Heart right ventricle (tissue), 16 donors: Measurements from ENCODE around the gene TTC34. TPM values are rescaled to one million over a fixed set of nuclear protein-coding genes. Genes with fewer than 3 reads are reported as not detected.
A peak's percentile ranks its signal among the peaks of the same experiment; 100 is the strongest.

ENCODE experiments used
- ATAC-seq, 8 donors: fragments of 200-7000 bp; cut with Tn5 transposase; one replicate each; pipeline ENCODE4 v1.9.1; 2020; ENCODE audit warnings: mild to moderate bottlenecking in 8 of 8, moderate library complexity in 8 of 8, moderate number of reproducible peaks in 1 of 8
- DNase-seq, 2 donors: peaks; one replicate each; pipeline ENCODE4 v3.0.0-alpha.2; 2020
- H3K27ac ChIP-seq, 10 donors: fragments of 200-600 bp; sonication (generic) in 2 of 10; one replicate each; pipeline versions ENCODE4 v1.5.0 to v1.8.0; 2020 to 2022; ENCODE audit warnings: mild to moderate bottlenecking in 3 of 10
- H3K27me3 ChIP-seq, 7 donors: fragments of 200-600 bp; one replicate each; pipeline ENCODE4 v1.8.0; 2021 to 2022; ENCODE audit warnings: mild to moderate bottlenecking in 2 of 7
- H3K36me3 ChIP-seq, 9 donors: fragments of 200-600 bp; sonication (generic) in 1 of 9; one replicate each; pipeline versions ENCODE4 v1.5.0 to v1.8.0; 2020 to 2022; ENCODE audit warnings: mild to moderate bottlenecking in 2 of 9
- H3K4me1 ChIP-seq, 9 donors: fragments of 200-600 bp; sonication (generic) in 1 of 9; one replicate each; pipeline versions ENCODE4 v1.5.0 to v1.8.0; 2020 to 2022; ENCODE audit warnings: mild to moderate bottlenecking in 4 of 9
- H3K4me3 ChIP-seq, 10 donors: fragments of 200-600 bp; sonication (generic) in 2 of 10; one replicate each; pipeline versions ENCODE4 v1.5.0 to v1.8.0; 2020 to 2022; ENCODE audit warnings: mild to moderate bottlenecking in 7 of 10, moderate library complexity in 2 of 10
- H3K9me3 ChIP-seq, 11 donors: fragments of 200-600 bp in 10 of 11; sonication (generic) in 2 of 11; one replicate each; pipeline versions ENCODE4 v1.5.0 to v1.8.0; 2013 to 2022; ENCODE audit warnings: mild to moderate bottlenecking in 2 of 11, control low read depth in 1 of 11, moderate library complexity in 1 of 11
- WGBS, 2 donors: extraction: QIAGEN DNeasy Blood & Tissue Kit; methylation state at CpG; one replicate each; pipeline ENCODE4 v1.1.7; 2013; ENCODE audit warnings: inconsistent platforms in 1 of 2; 5-methylcytosine and 5-hydroxymethylcytosine counted together
- intact Hi-C, 10 donors: fragments of 100-400 bp; cut with DNase I; formaldehyde crosslinking; loops; one replicate each; pipeline versions ENCODE4 v1.11.1 to v1.14.2; 2022
- polyA plus RNA-seq, 2 donors: library from polyadenylated mRNA; stranded (reverse); fragments of 200-250 nt; gene quantifications; one replicate each; pipeline ENCODE4 v1.2.3, GENCODE V29; 2013
- total RNA-seq, 10 donors: library from RNA; stranded (reverse); fragmentation: NEBNext Ultra II Directional in 3 of 10; extraction: Animal tissue kit (Norgen Biotek cat#: 25700) in 3 of 10; gene quantifications; one replicate each; pipeline versions ENCODE4 v1.2.1 to v1.2.4, GENCODE V29; 2021 to 2023
- TF ChIP-seq, protein P1 (sequence below), 9 donors: fragments of 200-600 bp; sonication (generic) in 2 of 9; IDR thresholded peaks; one replicate each; pipeline versions ENCODE4 v1.5.0 to v1.8.0; 2021 to 2022; ENCODE audit warnings: antibody characterized with exemption in 9 of 9, mild to moderate bottlenecking in 5 of 9, moderate library complexity in 1 of 9
- donor health status: Arrhythmogenic right ventricular cardiomyopathy.
- donor health status: ischemic (EF 13 %, LVEDD 7.1; RV severe dilation, severe dysfunction).
- donor health status: healthy with polysubstance abuse.
- donor health status: DM: no; HTN: yes; CAD: no.
- donor health status: DM: no; HTN: no; CAD: no.
- donor health status: ischemic (EF 25% LVEDD 6.9; RV normal size, moderate dysfunction).
- donor health status: ischemic (EF 25% LVEDD 5.7; RV mildly dilated, moderate dysfunction).
- donor health status: healthy.
- donor health status: DM: yes; HTN: yes; CAD: no.
- donor health status: Ischemic cardiomyopathy.
- donor health status: ischemic (EF 35%, LVEDD 5.7; RV mildly dilated, moderate dysfunction).
- donor health status: nonischemic (EF 11% LVEDD 7.7; RV severe dilation, severe dysfunction).
- donor health status: DM: yes; HTN: yes; CAD: no.
- donor health status: PGD.
- donor health status: ischemic (EF 29% LVEDD 5.4; RV normal size, mild dysfunction).
- donor health status: nonischemic (EF 23%, LVEDD 6.1; RV moderate dilation, normal function).

TTC34 gene
- total and polyA plus RNA-seq, 12 donors, result 0.03 to 0.74 (median 0.42) TPM

DNA sequence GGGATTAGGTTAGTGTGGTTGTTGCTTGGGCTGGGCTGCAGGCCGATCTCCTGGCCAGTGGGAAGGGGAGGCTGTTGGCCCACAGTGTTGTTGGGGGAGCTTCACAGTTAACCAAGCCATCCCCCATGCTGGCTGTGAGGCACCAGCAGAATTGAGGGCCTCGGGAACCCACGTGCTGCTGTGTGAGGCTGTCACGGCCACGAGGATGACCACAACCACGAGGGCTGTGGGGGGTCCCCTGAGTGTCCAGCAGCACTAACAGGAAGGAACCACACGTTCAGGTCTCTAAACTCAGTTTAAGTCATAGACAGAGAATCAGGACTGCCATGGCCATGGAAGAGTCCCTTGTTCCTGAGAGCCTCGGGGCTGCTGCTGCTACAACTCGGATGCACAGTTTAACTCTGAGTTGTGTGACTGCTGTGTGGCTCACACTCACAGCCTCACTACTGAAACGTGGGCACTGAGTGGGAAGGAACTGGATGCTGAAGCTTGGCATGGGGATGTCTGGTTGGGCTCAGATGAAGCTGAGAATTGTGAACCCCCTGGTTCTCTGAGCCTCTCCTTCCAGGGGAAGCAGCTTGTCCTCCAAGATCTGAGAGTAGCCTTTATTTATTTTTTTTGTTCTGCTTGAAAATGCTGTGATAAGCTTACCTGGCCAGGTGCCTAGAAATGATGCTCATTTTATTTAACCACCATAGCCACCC lies 163.9 kb downstream of the TTC34 start:
- Histone ChIP-seq H3K36me3 (no peaks in the 10 kb centered on the region), H3K27me3 (peaks cover 5 to 23% (median 18%) of the 10 kb centered on the region in 7 donors), H3K27ac (no peak overlapping the region), H3K9me3 (peaks cover 0 to 17% (median 9%) of the 10 kb centered on the region in 11 donors), H3K4me3 (no peak overlapping the region), H3K4me1 (peaks cover 8 to 26% (median 22%) of the 10 kb centered on the region in 9 donors)
- intact Hi-C loops, result loop anchor here in 1 of 10 donors (5.0 kb wide), 1 partner anchor 45 kb away; no protein-coding TSS in a partner anchor
- 78 to 81% methylated on average over 10 of the region's 10 CpGs for WGBS, 2 donors
- no peak for DNase-seq
- TF ChIP-seq, protein P1, sequence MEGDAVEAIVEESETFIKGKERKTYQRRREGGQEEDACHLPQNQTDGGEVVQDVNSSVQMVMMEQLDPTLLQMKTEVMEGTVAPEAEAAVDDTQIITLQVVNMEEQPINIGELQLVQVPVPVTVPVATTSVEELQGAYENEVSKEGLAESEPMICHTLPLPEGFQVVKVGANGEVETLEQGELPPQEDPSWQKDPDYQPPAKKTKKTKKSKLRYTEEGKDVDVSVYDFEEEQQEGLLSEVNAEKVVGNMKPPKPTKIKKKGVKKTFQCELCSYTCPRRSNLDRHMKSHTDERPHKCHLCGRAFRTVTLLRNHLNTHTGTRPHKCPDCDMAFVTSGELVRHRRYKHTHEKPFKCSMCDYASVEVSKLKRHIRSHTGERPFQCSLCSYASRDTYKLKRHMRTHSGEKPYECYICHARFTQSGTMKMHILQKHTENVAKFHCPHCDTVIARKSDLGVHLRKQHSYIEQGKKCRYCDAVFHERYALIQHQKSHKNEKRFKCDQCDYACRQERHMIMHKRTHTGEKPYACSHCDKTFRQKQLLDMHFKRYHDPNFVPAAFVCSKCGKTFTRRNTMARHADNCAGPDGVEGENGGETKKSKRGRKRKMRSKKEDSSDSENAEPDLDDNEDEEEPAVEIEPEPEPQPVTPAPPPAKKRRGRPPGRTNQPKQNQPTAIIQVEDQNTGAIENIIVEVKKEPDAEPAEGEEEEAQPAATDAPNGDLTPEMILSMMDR (IDR thresholded peaks at IDR 0.05), result no peak
- no peak for ATAC-seq

GRCh38 chr1:2636733-2637132 lies 164.8 kb downstream of the TTC34 start:
- H3K27me3 ChIP-seq, result peaks cover 5 to 31% (median 27%) of the 10 kb centered on the region in 7 donors
- ATAC-seq (no peak), DNase-seq (no peak)
- no peaks in the 10 kb centered on the region for H3K36me3 ChIP-seq
- peaks cover 0 to 17% (median 9%) of the 10 kb centered on the region in 11 donors for H3K9me3 ChIP-seq
- intact Hi-C loops, result loop anchor here in 1 of 10 donors (5.0 kb wide), 1 partner anchor 44 kb away; no protein-coding TSS in a partner anchor
- TF ChIP-seq, protein P1 (IDR thresholded peaks at IDR 0.05), result no peak
- H3K4me3 ChIP-seq, result no peak overlapping the region
- peaks cover 2 to 17% (median 13%) of the 10 kb centered on the region in 9 donors for H3K4me1 ChIP-seq
- no peak overlapping the region for H3K27ac ChIP-seq
- 93% methylated on average over 7 of the region's 7 CpGs for WGBS, 2 donors

DNA sequence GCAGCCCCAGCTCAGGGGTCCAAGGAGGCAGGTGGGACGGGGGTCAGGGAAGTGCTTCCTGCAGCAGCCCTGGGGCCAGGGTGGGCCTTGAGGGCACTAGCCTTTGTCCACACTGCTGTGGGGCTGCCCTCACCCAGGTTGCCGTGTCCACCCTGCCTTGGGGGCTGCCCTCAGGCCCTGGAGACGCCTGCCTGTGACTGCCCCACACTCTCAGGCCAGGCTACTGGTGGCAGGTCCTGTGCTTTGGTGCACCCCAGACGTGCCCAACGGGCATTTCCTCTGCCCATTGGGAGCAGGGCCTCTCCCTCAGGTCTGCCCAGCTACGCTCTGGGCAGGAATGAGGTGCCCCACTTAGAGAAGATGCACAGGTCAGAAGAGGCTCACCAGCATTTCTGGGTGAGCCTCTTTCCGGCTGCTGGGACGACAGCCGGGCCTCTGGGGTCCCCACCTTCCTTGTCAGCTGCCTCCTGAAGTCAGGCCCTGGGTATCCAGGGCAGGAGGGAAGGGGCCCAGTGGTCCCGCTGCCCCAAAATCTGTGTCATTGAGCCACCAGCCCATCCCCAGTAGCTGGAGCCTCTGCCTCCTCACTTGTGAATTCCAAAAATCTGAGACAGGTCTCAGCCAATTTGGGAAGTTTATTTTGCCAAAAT lies 166.0 kb downstream of the TTC34 start:
- Histone ChIP-seq H3K4me3 (no peak overlapping the region), H3K27me3 (peaks cover 5 to 40% (median 34%) of the 10 kb centered on the region in 7 donors), H3K27ac (no peak overlapping the region), H3K4me1 (peaks cover 0 to 12% (median 10%) of the 10 kb centered on the region in 9 donors), H3K36me3 (no peaks in the 10 kb centered on the region), H3K9me3 (peaks cover 0 to 17% (median 9%) of the 10 kb centered on the region in 11 donors)
- intact Hi-C loops, result loop anchor here in 1 of 10 donors (5.0 kb wide), 1 partner anchor 43 kb away; no protein-coding TSS in a partner anchor
- WGBS, 2 donors, result 81 to 88% methylated on average over 10 of the region's 10 CpGs
- TF ChIP-seq, protein P1 (IDR thresholded peaks at IDR 0.05), result no peak
- no peak for DNase-seq
- no peak for ATAC-seq

DNA sequence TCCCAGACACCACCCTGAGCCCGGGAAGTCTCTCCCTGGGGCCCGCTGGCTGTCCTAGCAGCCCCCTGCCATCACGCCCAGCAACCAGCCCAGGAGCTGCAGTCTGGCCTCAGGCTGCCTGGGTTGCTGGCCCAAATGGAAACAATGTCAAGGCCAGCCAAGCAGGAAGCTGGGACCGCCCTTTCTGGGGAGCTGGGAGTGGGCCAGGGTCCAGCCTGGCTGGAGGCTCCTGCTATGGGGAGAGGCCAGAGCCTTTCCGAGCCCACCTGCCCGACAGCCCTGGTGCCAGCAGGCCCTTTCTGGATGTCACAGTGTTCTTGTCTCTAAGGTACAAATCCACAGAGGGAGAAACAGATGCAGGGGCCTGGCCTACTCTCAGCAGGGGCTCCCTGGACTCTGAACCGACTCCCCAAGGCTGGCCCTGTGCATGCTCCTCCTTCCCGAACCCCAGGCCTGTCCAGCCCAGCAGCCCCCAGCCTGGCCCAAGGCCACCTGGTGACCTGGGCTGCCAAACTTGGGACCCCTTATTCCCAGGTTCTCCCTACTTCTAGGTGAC lies 167.5 kb downstream of the TTC34 start:
- no peaks in the 10 kb centered on the region for H3K36me3 ChIP-seq
- ATAC-seq (peak in 3 of 8 donors; percentile 28 to 48 (median 39)), DNase-seq (no peak)
- H3K4me3 ChIP-seq, result no peak overlapping the region
- peaks cover 0 to 17% (median 9%) of the 10 kb centered on the region in 11 donors for H3K9me3 ChIP-seq
- TF ChIP-seq, protein P1 (IDR thresholded peaks at IDR 0.05), result no peak
- intact Hi-C loops, result no loop called here
- no peak overlapping the region for H3K27ac ChIP-seq
- H3K4me1 ChIP-seq, result peaks cover 0 to 14% (median 10%) of the 10 kb centered on the region in 9 donors
- H3K27me3 ChIP-seq, result peaks cover 12 to 53% (median 47%) of the 10 kb centered on the region in 7 donors
- 50 to 64% methylated on average over 8 of the region's 8 CpGs for WGBS, 2 donors
